HG03571 (cell line): ENCODE data around the gene SLC1A6.
"Not testable (repeated sequence)": the region's sequence is repeated elsewhere in the genome, so short reads cannot be mapped to it uniquely, and the experiment has no call there.

Source experiments
- ATAC-seq: cut with Tn5 transposase; IDR thresholded peaks from one replicate; pipeline ENCODE4 v1.9.1; 2021; ENCODE audit not compliant: unreplicated experiment

The SLC1A6 gene

DNA sequence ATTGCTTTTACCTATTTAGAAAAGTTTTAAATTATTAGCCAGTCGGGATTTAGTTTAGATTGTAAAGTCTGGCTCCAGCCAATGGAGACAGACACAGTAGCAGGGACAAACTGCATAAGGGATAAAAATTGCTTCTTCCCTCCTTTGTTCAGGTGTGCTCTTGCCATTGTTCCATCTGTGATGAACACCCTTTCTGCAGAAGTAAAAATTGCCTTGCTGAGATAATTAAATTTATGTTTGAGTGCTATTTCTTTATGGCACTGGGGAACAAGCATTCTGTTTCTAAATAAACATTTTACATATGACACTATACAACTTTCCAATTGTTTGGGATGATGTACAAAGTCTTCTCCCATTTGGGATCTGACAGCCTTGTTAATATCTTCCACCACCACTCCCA, 20.4 kb downstream of the SLC1A6 start:
- ATAC-seq = no peak

DNA sequence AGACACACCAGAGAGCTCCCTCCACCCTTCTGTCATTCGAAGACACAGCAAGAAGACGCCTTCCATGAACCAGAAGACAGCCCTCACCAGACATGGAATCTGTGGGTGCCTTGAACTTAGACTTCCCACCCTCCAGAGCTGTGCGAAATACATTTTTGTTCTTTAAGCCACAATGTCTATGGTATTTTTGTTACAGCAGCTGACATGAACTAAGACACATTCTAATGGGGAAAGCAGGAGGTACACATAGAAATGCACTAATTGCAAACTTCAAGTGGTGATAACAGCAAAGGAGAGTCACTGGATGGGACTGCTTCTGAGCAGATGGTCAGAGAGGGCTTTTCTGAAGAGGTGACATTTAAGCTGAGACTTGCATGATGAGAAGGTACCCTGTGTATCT, 22.2 kb downstream of the SLC1A6 start:
- ATAC-seq = no peak

DNA sequence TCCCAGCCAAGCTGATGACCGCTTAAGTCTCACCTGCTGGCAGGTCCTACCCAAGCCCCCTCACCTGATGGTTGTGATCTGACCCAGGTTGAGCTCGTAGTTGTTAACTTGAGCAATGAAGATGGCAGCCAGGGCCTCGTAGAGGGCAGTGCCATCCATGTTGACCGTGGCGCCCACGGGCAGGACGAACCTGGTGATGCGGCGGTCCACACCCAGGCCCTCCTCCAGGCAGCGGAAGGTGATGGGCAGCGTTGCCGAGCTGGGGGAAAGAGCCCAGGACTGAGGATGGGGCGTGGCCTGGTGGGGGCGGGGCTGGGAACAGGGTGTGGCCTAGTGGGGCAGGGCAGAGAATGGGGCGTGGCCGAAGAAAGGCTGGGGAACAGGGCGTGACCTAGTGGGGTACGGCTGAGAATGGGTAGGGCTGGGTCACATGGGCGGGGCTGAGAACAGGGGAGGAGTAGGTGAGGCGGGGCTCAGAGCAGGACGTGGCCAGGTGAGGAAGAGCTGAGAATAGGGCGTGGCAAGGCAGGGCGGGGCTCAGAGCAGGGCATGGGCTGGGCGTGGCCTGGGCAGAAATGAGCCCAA, 25.5 kb downstream of the SLC1A6 start:
- ATAC-seq = no peak

DNA sequence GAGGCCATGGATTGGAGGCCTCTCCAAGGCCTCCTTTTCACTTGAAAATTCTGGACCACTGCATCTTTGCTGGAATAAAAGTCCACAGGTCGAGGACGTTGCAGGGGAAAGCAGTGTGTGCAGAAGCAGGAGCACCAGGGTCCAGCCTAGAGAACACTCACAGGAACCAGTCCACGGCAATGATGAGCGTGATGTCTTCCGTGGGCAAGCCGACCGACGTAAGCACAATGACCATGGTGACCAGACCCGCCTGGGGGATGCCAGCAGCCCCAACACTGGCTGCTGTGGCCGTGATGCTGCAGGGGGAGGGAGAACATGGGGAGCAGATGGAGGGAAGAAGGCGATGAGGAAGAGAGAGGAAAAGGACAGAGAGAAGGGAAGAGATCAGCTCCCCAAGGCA, 26.9 kb downstream of the SLC1A6 start:
- no peak for ATAC-seq

DNA sequence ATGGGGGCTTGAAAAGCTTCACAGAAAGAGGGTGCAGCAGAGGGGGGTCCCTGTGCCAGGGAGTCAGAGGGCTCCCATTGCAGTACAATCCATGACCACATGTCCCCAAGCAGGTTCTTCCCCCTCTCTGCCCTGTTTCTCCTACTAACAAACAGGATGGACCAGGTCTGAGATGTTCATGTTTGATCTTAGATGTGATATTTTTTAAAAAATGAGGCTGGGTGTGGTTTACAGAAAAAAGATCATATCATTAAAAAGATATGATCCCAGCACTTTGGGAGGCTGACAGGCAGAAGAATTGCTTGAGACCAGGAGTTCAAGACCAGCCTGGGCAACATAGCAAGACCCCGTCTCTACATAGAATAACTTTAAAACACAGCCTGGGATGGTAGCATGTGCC, 29.2 kb downstream of the SLC1A6 start:
- ATAC-seq = no peak

DNA sequence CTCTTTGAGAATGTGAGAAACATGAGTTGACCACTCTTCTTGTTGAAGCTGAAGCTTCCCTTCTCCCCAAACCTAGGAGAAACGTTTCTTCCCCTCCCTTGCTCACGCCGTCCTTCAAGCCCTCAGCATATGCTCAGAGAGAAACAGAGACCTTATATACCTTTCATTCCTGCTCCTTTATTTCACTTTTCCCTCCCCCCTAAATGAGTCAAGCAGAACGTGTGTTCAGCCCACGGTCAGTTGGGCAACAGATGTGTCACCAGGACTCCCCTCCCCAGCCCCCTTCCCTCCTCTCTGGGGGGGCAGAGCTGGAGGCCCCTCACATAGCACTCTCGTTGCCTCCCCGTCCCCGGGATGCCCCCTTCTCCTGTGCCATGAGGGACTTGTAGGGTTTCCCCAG, 29.8 kb downstream of the SLC1A6 start:
- no peak for ATAC-seq

DNA sequence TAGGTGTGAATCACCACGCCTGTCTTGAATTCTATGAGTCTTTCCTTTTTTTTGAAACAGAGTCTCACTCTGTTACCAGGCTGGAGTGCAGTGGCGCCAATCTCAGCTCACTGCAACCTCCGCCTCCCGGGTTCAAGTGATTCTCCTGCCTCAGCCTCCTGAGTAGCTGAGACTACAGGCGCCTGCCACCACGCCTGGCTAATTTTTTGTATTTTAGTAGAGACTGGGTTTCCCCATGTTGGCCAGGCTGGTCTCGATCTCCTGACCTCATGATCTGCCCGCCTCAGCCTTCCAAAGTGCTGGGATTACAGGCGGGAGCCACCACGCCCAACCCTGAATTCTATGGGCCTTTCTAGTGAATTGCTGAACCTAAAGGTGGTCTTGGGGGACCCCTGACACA, 30.3 kb downstream of the SLC1A6 start:
- not testable (repeated sequence) for ATAC-seq

DNA sequence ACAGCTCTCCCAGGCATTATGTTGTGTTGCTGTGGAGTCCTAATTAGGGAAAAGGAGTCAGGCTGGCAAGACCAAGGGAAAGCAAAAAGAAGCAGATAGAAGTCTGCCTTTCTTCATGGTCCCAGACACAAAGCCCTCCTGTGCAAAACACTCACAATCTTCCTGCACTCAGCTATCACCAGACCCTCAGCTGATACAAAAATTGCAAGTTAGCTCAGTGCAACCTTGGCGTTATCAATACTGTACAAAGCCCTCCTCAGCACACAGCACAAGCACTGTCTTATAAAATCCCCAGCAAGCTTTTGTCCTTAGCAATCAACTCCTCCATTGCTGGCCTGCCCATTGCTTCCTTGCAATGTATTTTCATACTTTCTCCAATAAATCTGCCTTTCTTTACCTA, 35.2 kb downstream of the SLC1A6 start:
- no peak for ATAC-seq

DNA sequence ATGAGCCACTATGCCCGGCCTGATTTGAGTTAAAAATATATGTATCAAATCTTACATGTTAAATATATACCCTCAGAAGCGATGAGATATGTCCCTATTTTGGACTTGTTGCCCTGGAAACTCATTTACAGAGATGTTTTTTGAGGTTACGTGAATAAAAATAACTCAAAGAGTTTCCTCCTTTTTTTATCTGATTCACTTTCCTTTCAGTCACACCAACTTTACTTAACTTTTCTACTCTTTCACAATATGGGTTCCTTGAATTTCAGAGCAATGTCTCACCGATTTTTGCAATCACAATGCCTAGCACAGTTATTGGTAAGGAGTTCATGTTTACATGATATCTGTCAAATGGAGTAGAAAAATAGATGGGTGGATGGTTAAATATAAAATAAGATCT, 36.1 kb downstream of the SLC1A6 start:
- ATAC-seq = no peak

DNA sequence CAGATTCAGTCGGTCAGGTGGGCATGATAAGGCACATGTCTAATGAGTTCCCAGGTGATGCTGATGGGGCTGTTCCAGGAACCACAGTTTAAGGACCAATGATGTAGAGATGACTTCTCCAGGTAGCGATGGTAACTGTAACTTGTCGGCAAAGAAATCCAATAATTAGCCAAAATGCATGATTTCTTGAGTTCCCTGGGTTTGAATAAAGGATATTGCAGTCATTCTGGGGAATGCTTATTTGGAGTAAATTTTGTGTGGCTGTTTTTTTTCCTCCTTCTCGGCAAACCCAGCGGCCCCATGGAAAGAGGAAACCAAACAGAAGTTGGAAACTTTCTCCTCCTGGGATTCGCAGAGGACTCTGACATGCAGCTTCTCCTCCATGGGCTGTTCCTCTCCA, 38.5 kb downstream of the SLC1A6 start, which contains the start of gene OR7C2:
TSS of gene OR7C2 (plus strand) at position 301 of the 400 bp plus-strand sequence. CDS start at position 301, 0 bp downstream.
- ATAC-seq = no peak

DNA sequence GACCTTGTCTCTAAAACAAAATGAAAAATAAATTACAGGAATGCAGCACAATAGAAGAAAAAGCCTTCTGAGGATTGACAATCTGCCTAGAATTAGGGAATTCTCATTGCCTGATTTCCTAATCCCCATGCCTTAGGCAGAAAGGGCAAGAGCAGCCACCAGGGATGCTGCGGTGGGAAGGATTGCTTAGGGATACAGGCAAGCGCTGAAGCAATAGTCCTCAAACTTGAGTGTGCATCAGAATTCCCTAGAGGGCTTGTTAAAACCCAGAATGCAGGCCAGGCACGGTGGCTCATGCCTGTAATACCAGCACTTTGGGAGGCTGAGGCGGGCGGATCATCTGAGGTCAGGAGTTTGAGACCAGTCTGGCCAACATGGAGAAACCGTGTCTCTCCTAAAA, 39.4 kb downstream of the SLC1A6 start:
- no peak for ATAC-seq

DNA sequence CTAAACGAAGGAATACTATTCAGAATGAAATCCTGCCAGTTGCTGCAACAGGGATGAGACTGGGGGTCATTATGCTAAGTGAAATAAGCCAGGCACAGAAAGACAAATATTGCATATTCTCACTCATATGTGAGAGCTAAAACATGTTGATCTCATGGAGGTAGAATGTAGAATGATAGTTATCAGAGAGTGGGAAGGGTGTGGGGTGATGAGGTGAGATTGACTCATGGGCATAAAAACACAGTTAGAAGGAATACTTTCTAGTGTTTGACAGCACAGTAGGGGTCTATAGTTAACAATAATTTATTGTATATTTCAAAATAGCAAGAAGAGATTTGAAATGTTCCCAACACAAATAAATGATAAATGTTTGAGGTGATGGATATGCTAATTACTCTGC, 46.2 kb downstream of the SLC1A6 start:
- no peak for ATAC-seq

DNA sequence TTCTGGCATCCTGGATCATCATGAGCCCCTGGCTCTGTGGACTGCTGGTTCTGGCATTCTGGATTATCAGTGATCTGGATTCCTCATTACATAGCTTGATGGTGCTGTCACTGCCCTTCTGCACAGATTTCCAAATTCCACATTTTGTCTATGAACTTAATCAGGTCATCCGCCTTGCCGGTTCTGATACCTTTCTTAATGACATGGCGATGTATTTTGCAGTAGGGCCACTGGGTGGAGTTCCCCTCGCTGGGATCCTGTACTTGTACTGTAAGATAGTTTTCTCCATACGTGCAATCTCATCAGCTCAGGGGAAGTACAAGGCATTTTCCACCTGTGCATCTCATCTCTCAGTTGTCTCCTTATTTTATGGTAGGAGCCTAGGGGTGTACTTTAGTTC, 62.8 kb downstream of the SLC1A6 start:
- no peak for ATAC-seq

DNA sequence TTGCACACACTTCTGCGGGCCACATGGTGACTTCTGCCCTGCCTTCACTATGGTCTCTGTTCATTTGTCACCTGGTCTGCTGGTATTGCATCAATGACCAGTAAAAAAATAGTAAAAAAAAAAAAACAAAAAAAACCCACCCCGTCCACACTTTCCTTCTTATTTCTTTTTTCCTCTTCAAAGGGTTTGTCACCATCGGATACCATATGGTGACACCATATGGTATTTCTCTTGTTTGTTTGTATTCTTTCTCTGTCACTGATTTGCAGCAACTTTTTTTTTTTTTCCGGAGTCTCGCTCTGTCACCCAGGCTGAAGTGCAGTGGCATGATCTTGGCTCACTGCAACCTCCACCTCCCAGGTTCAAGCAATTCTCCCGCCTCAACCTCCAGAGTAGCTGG, 64.5 kb downstream of the SLC1A6 start:
- ATAC-seq = no peak

DNA sequence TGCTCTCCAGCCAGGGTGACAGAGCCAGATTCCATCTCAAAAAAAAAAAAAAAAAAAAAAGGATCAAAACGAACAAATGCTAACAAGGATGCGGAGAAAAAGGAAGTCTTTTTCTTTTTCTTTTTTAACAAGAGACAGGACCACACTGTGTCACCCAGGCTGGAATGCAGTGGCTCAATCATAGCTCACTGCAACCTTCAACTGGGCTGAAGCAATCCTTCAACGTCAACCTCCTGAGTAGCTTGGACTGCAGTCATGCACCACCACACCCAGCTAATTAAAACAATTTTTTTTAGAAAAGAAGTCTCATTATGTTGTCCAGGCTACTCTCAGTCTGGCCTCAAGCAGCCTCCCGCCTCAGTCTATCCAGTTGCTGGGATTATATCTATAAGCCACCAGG, 73.0 kb downstream of the SLC1A6 start:
- no peak for ATAC-seq

DNA sequence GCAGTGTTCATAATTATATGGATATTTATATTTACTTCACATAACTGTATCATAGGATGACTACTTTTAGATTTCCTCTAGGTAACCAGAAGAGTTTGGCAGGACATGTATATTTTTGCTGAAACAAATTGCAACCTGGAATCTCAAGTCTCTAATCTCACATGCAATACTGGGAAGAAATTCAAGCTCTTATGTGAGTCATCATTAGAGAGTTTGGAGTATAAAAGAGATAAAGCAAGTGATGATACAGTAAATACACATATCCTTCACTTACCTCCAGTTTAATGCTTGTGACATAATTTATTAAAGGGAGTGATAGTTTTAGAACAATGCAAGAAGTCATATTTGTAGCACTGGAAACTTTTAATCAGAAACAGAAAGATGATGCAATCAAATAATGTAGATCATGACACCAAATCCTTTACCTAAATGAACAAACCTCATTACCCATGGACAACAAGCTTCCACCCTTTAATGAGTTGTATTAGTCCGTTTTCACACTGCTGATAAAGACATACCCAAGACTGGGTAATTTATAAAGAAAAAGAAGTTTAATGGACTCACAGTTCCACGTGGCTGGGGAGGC, 77.9 kb downstream of the SLC1A6 start:
- no peak for ATAC-seq
